ENCODE results near the gene CHST11. TPM values are rescaled to one million over a fixed set of nuclear protein-coding genes. Genes with fewer than 3 reads are reported as not detected.
A peak's percentile ranks its signal among the peaks of the same experiment; 100 is the strongest.

CHST11 gene
- 10 to 100 TPM in 1 of 2 donors, 1 to 10 TPM in 1; 7.8 to 11.9 TPM for total RNA-seq

GRCh38 chr12:104456417-104456949, at the start of gene CHST11:
Gene CHST11, plus strand, starts transcription at chr12:104456948.
- peak; percentile 79 for DNase-seq (ENCODE audit: low spot score)
- Histone ChIP-seq H3K27ac (peak within 1 kb of the TSS; percentile 90 to 92), H3K9me3 (no peaks in the 10 kb centered on the region), H3K36me3 (no peaks in the 10 kb centered on the region), H3K27me3 (no peaks in the 10 kb centered on the region), H3K4me3 (peak within 1 kb of the TSS; percentile 91 to 94), H3K4me1 (peaks cover 0 to 30% of the 10 kb centered on the region in 2 donors)
- peak in 1 of 2 donors; percentile 59 for TF ChIP-seq CTCF (IDR thresholded peaks at IDR 0.05)

- Histone ChIP-seq H3K9me3 (peaks cover 0 to 7% of the 10 kb centered on the region in 2 donors), H3K27me3 (no peaks in the 10 kb centered on the region), H3K36me3 (no peaks in the 10 kb centered on the region), H3K4me3 (no peak overlapping the region), H3K4me1 (peaks cover 0 to 19% of the 10 kb centered on the region in 2 donors), H3K27ac (no peak overlapping the region)
- DNase-seq (ENCODE audit: low spot score): no peak
- TF ChIP-seq CTCF (IDR thresholded peaks at IDR 0.05): no peak
Observed at GRCh38 chr12:104407438-104407837, 49.3 kb upstream of the CHST11 start.

- H3K9me3 ChIP-seq: peaks cover 0 to 7% of the 10 kb centered on the region in 2 donors
- H3K27ac ChIP-seq: peak overlapping the region; percentile 36 to 60
- H3K4me3 ChIP-seq: no peak overlapping the region
- H3K4me1 ChIP-seq: peaks cover 0 to 19% of the 10 kb centered on the region in 2 donors
- no peaks in the 10 kb centered on the region for H3K36me3 ChIP-seq
- no peaks in the 10 kb centered on the region for H3K27me3 ChIP-seq
- no peak for DNase-seq (ENCODE audit: low spot score)
- TF ChIP-seq CTCF (IDR thresholded peaks at IDR 0.05): no peak
Observed at GRCh38 chr12:104407922-104408321, 48.8 kb upstream of the CHST11 start.

- no peaks in the 10 kb centered on the region for H3K36me3 ChIP-seq
- H3K4me3 ChIP-seq: no peak overlapping the region
- H3K27me3 ChIP-seq: no peaks in the 10 kb centered on the region
- peaks cover 0 to 7% of the 10 kb centered on the region in 2 donors for H3K9me3 ChIP-seq
- TF ChIP-seq CTCF (IDR thresholded peaks at IDR 0.05): no peak
- no peak overlapping the region for H3K27ac ChIP-seq
- H3K4me1 ChIP-seq: peaks cover 0 to 19% of the 10 kb centered on the region in 2 donors
- no peak for DNase-seq (ENCODE audit: low spot score)
Observed at GRCh38 chr12:104410326-104410725, 46.4 kb upstream of the CHST11 start.

GRCh38 chr12:104410786-104411185, 46.0 kb upstream of the CHST11 start:
- Histone ChIP-seq H3K27me3 (no peaks in the 10 kb centered on the region), H3K4me3 (no peak overlapping the region), H3K4me1 (peaks cover 0 to 19% of the 10 kb centered on the region in 2 donors), H3K9me3 (peaks cover 0 to 7% of the 10 kb centered on the region in 2 donors), H3K27ac (no peak overlapping the region), H3K36me3 (no peaks in the 10 kb centered on the region)
- no peak for DNase-seq (ENCODE audit: low spot score)
- TF ChIP-seq CTCF (IDR thresholded peaks at IDR 0.05): no peak

Data from right atrium auricular region (tissue), 2 donors.